ENCODE results near the gene RNF25.

Gene RNF25

GRCh38 chr2:218679119-218679518, 7.3 kb upstream of the RNF25 start:
- peak; percentile 74 for DNase-seq (ENCODE audit: low spot score)

DNA sequence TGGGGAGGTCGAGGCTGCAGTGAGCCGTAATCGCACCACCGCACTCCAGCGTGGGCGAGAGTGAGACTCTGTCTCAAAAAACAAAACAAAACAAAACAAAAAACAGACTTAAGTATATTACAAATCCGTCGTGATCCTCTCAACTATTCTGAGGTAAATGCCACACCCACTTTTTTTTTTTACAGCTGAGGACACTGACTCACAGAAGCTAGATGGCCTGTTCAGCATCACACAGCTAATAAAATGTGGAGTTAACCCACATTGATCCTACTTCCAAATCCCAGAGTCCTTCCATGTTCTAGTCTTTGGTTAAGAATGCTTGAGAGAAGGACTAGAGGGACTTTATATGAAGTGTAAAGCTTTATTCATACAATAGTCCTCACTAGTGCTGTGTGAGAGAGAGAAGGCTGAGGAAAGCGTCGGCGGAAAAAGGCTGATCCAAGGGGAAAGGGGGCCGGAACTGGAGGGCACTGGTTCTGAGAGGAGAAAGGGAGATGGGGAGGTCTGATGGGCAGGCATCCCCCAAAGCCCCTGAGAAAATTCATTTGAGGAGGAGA, 627 bp downstream of the RNF25 start:
- no peak for DNase-seq (ENCODE audit: low spot score)

DNA sequence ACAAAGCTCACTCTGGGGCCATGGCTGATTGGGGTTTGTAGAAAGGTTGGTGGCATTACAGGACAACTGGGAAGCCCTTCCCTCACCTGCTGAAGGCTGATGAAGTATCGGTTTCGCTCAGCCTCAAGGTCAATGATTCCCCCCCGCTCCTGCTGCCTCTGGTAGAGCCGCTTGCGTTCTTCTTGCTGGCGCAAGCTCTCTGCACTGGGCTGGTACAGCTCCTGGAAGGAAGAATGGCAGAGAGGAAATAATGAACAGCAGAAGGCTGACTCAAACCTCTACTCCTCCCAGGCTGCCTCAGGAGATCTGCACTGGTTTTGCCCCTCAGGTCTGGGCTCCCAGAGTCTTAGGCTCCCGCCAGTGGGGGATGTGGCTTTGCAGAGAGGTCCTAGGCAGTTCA, 7.1 kb downstream of the RNF25 start:
- no peak for DNase-seq (ENCODE audit: low spot score)

- DNase-seq (ENCODE audit: low spot score) = no peak
These were observed 7.9 kb downstream of the RNF25 start for GRCh38 chr2:218663901-218664300.

DNA sequence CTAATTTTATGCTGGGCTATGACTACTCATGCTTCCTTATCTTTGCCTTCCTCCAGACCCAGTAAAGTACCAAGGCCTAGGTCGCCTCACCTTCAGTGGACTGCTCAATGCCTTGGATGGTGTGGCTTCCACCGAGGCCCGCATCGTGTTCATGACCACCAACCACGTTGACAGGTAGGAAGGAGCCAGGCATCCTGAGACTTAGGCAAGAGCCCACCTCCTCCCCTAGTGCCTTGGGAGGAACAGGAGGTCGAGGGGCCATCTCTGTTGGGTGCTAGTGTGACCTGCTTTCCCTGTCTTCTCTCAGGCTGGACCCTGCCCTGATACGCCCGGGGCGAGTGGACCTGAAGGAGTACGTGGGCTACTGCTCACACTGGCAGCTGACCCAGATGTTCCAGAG, 9.0 kb downstream of the RNF25 start:
- DNase-seq (ENCODE audit: low spot score) = no peak

DNA sequence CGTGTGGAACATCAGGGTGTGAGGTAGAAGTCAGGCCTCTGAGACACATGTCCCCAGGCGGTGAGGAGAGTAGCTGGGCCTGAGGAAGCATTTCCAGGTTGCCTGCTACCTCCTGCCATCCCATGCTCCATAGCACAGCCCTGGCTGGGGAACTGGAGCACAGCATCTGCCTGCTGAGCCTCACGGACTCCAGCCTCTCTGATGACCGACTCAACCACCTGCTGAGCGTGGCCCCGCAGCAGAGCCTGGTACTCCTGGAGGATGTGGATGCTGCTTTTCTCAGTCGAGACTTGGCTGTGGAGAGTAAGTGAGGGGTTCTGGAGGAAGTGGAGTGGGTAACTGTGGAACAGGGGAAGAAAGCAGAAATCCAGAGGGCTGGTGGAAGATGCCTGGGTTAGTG, 9.4 kb downstream of the RNF25 start:
- DNase-seq (ENCODE audit: low spot score) = no peak

DNA sequence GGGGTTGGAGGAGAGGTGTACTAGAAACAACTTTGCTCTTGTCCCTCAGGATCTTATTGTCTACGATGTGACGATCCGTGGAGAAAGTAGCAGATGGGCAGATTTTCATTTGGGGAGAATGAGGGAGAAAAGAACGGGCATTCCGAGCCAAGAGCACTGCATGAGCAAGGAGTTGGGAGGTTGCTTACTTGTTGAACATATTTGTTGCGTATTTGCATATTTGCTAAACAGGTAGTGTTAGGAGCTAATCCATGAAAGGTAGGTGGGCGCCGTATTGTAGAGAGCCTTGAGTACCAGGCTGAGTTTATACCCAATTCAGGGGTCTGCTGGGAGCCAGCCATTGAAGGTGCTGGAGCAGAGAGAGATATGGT, 11.8 kb downstream of the RNF25 start:
- no peak for DNase-seq (ENCODE audit: low spot score)

DNA sequence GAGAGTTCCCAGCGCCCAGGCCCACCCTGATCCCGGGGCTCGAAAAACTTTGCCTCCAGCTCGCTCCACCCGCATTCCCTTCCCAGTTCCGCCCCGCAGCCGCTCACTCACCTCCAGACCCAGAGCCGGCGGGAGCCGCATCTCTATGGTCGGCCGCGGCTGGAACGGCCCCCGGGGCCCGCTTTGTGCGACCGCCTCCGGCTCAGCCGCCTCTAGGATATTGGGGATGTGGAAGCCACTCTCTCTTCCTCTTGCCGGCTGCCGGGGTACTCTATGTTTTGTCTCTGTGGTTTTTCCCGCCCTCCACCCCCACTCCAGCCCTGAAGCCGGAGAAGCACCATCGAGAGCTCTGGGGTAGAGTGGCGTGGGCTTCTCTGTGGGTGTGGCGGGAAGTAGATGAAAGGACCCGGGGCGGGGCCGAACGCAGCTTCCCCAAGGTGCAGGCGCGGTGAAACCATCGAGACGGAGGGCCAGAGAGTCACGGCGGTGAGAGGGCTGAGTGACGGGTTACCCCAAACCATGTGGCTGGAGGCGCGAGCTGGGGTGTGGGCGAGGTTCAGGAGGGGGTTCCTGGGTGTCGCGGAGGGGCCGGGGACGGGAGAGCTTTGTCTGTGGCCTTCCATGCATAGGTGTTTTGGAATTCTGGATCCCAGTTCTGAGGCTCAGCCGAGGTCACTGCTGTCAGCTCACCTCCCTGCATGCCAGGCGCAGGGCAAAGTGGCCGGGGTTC, 12.4 kb downstream of the RNF25 start, which contains the start of the genes BCS1L and ZNF142:
Gene BCS1L, plus strand, starts transcription at position 426 of the 730 bp plus-strand sequence. CDS start 1,305 bp downstream, outside the sequence.
Gene ZNF142, minus strand, starts transcription at position 366 of the 730 bp plus-strand sequence. CDS start 3,194 bp downstream, outside the sequence.
- peak; percentile 79 for DNase-seq (ENCODE audit: low spot score)

GRCh38 chr2:218658671-218659257, 13.0 kb downstream of the RNF25 start:
- DNase-seq (ENCODE audit: low spot score) = peak; percentile 30

DNA sequence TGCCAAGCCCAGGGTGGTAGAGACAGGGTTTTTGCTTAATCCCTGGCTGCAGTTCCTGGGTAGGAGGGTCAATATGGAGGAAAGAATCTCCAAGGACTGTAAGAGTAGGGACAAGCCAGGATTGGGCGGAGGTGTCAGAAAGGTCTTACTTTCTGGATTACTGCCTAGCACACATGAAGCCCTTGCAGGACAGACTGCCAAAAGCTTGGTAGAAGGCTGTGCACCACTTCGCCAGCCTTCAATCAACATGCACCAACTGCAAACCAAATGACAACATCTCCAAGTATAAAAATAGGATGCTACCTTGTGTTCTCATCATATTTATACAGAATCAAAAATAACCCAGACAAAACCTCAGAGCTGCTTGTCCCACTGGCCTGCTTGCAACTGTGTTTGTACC, 16.1 kb downstream of the RNF25 start:
- DNase-seq (ENCODE audit: low spot score) = no peak

- no peak for DNase-seq (ENCODE audit: low spot score)
These were observed 23.1 kb downstream of the RNF25 start for GRCh38 chr2:218648787-218649100.

- DNase-seq (ENCODE audit: low spot score) = peak; percentile 62
These were observed 23.6 kb downstream of the RNF25 start for GRCh38 chr2:218648088-218648786.

DNA sequence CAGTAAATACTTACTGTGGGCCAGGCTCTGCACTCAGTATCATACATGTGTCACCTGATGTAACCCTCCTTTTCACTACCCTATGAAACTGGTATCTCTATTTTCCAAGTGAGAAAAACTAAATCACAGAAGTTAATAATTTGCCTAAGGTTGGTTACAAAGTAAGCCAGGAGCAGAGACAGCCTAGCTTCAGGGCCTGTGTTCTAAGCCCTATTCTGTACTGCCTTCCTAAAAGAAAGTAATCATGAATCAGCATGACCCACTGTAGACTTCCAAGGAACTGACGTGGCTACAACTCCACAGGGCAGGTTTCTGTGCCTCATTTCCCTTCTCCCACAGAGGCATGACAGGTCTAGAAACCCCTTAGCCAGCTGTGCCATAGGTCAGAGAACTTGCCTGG, 26.7 kb downstream of the RNF25 start:
- no peak for DNase-seq (ENCODE audit: low spot score)

GRCh38 chr2:218644721-218645120, 27.1 kb downstream of the RNF25 start:
- DNase-seq (ENCODE audit: low spot score) = no peak

DNA sequence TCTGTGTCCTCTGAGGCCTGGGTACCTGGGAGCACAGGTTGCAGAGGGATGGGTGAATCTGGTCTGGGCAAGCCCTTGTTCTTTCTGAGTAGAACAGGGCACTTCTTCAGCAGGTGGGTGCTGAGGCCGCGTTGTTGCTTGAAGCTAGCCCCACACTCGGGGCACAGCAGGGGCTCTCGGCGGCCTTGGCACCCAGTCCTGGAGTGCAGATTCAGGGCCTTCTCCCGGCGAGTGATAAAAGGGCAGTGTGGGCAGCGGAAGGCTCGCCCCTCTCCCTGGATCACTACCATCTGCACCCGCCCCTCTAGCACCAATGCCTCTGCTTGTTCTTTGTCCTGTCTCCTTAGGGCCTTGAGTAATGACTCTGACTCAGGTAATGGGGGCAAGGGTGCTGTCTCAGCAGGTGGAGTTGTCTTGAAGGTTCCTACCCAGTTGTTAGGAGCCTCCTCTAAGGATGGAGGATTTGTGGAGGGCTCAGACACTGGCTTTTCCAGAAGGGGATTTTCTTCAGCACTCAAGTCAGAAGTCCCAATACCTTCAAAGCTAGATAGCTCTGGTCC, 28.0 kb downstream of the RNF25 start:
- no peak for DNase-seq (ENCODE audit: low spot score)

DNA sequence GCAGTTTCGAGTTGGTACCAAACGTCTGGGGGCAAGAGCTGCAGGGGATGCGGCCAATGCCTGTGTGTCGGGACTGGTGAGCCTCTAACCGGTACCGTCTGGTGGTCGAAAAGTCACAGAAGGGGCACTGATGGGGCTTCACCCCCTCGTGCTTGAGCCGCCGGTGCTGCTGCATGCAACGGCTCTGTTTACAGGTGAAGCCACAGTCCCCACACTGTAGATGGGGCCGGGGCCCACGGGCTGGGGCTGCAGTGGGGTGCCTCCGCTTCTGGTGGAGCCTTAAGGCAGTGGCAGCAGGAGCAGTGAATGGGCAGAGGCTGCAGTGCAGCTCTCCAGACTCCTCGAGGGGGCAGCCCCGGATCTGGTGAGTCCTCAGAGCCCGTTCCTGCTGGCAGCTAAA, 29.0 kb downstream of the RNF25 start:
- no peak for DNase-seq (ENCODE audit: low spot score)

DNA sequence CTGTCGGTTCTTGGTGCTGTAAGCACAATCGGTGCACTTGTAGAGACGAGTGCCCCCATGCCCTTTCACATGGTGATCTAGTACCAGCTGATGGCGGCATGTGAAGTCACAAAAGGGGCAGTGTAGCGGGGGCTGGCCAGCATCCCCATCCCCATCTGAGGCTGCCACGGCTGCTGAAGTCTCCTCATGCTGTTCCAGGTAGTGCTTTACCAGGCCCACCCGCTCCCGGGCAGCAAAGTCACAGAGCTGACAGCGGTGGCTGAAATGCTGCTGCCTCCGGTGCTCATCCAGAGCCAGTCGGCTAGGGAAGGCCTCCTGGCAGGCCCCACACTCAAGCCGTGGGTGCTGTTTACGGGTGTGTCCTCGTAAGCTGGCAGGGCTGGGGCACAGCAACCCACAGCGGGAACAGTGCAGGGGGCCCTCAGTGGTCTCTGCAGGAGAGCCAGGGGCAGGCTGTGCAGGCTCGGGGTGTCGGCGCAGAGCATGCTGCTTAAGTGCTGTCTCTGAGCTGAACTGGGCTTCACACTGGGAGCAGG, 29.6 kb downstream of the RNF25 start:
- DNase-seq (ENCODE audit: low spot score) = no peak

DNA sequence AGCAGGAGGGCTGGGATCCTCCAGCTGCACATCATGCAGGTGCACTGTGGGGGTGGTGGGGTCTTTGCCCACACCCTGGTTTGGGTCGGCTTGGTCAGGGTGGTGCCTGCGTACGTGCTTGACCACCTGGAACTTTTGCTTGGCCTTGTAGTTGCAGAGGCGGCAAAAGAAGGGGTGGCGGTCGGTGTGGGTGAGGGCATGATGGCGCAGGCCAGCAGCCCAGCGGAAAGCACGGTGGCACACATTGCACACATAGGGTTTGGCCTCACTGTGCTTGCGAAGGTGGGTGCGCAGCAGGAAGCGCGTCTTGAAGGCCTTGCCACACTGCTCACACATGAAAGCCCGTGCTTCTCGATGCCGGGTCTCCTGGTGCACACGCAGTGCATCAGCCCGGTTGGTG, 33.4 kb downstream of the RNF25 start:
- DNase-seq (ENCODE audit: low spot score) = no peak

GRCh38 chr2:218635719-218636118, 36.1 kb downstream of the RNF25 start:
- no peak for DNase-seq (ENCODE audit: low spot score)

DNA sequence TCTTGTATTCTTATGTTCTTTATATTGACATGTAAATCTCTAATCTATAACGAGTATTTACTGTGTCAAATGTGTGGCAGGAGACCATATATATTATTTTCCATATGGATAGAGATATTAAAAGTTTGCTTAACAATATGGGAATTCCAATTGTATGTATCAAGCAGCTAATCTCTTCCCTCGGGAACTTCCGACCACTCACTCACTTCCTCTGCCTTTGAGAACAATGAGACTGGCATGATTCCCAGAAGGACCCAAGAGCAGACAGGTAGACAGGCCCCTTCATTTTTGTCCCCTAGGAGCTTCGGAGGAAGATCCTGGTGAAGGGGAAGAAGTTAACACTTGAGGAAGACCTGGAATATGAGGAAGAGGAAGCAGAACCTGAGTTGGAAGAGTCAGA, 40.0 kb downstream of the RNF25 start:
- DNase-seq (ENCODE audit: low spot score) = peak; percentile 98

GRCh38 chr2:218627939-218628338, 43.9 kb downstream of the RNF25 start:
- DNase-seq (ENCODE audit: low spot score) = no peak

- no peak for DNase-seq (ENCODE audit: low spot score)
These were observed 45.4 kb downstream of the RNF25 start for GRCh38 chr2:218626369-218626768.

DNA sequence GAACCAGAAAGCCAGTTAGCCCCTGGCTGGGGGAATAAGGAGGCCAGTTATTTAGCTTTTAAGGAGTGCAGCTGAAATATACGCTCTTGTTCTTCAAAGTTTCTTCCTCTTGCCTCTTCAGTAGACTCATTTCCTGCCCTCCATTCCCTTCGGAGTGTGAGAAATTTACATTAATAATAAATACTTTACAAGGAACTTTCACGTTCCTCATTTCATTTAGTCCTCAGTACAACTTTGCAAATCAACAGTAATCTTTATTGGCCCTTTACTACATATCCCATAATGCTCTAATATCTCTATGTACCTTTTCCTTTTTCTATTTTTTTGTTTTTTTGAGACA, 48.5 kb downstream of the RNF25 start:
- DNase-seq (ENCODE audit: low spot score) = no peak

All from kidney capillary endothelial cell (primary cell).